HCT116 (cell line): ENCODE measurements around the gene COL9A3.

ENCODE experiments used
- ELF1 ChIP-seq: IDR thresholded peaks from 2 replicates; pipeline ENCODE4 v1.6.1; 2012; ENCODE audit warnings: low read depth, borderline replicate concordance
- EZH2 ChIP-seq: fragments of 200-600 bp; sonication (generic); IDR thresholded peaks from 2 replicates; pipeline ENCODE4 v1.6.1; 2017; ENCODE audit warnings: antibody characterized with exemption, mixed run types
- TF ChIP-seq, protein P1 (sequence below), 3 experiments: fragments of 200-600 bp in 1 of 3; sonication (generic) in 1 of 3; IDR thresholded peaks in 2 of 3; conservative IDR thresholded peaks in 1 of 3; 2 replicates each; pipeline ENCODE4 v1.5.1; 2012 to 2017; ENCODE audit warnings: low read depth in 2 of 3, low read length in 2 of 3, antibody characterized with exemption in 1 of 3, borderline replicate concordance in 1 of 3, control low read depth in 1 of 3, mild to moderate bottlenecking in 1 of 3, mixed read lengths in 1 of 3, mixed run types in 1 of 3, moderate library complexity in 1 of 3; ENCODE audit not compliant: insufficient read depth in 1 of 3

DNA sequence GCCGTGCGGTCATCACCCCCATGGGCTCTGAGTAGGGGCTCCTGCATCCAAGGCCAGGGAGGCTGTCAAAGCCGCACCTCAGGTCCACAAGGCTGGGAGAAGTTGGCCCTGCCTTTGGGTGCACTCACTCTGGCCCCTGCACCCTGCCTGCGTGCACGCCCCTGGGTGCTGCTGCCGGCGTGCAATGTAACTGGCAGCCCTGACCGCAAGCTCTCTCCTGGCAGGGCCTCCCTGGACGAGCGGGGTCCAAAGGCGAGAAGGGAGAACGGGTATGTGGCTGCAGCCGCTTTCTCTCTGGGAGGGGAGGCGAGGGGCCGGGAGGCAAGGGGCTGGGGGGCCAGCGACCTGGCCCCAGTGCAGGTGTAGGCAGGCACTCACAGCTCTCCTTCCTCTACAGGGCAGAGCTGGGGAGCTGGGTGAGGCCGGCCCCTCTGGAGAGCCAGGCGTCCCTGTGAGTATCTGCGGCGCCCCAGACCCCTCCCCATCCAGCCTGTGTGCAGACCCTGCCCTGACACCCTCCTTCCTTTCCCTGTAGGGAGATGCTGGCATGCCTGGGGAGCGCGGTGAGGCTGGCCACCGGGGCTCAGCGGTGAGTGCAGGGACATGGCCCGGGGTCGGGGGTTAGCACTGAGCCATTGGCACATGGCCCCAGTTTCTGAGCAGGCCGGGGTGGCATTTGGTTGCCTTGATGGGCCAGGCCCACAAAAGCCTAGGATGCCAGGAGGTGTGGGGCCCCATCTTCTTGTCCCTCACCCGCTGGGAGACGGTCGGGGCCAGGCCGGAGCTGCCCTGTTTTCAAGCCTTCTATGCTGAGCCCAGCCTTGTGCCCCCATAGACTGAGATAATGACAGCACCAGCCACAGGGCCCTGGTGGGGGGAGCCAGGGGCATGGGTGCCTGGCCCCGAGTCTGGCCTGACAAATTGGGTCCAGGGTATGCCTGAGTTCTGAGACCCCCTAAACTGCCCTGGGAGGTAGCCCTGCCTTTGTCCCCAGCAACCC is 12.7 kb downstream of the COL9A3 start:
- TF ChIP-seq EZH2: no peak
- TF ChIP-seq, protein P1, sequence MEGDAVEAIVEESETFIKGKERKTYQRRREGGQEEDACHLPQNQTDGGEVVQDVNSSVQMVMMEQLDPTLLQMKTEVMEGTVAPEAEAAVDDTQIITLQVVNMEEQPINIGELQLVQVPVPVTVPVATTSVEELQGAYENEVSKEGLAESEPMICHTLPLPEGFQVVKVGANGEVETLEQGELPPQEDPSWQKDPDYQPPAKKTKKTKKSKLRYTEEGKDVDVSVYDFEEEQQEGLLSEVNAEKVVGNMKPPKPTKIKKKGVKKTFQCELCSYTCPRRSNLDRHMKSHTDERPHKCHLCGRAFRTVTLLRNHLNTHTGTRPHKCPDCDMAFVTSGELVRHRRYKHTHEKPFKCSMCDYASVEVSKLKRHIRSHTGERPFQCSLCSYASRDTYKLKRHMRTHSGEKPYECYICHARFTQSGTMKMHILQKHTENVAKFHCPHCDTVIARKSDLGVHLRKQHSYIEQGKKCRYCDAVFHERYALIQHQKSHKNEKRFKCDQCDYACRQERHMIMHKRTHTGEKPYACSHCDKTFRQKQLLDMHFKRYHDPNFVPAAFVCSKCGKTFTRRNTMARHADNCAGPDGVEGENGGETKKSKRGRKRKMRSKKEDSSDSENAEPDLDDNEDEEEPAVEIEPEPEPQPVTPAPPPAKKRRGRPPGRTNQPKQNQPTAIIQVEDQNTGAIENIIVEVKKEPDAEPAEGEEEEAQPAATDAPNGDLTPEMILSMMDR (IDR thresholded peaks at IDR 0.05 in 2 of 3, conservative IDR thresholded peaks at IDR 0.05 in 1 of 3; ENCODE audit: borderline replicate concordance in 1 of 3, insufficient read depth in 1 of 3, low read depth in 2 of 3, low read length in 2 of 3): no peak
- TF ChIP-seq ELF1: no peak
